ENCODE results near the gene GARIN5A. TPM values are rescaled to one million over a fixed set of nuclear protein-coding genes. Genes with fewer than 3 reads are reported as not detected.

GARIN5A gene
- total and polyA plus RNA-seq, 9 of the 15 experiments (the other 6 are each of a cell fraction or from before 2014, with no cell fraction given), result 0.10 to 0.82 (median 0.23) TPM; not detected in 2

DNA sequence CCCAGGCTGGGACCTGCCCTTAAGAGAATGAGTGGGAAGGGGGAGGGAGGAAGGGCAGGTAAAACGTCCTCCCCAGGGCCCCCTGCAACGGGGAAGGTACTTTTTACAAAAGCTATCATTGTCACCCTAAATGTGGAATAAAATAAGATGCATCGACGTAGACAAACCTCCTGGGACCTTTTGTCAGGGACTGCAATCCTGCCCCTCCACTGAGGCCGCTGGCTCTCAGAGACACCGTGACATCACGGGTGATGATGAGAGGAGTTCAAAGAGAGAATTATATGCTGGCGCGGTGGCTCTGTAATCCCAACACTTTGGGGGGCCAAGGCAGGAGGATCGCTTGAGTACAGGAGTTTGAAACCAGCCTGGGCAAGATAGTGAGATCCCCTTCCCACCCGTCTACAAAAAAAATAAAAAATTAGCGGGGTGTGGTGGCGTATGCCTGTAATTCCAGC, 45.7 kb downstream of the GARIN5A start:
- no peak overlapping the region; the same call in 2 of the 3 replicates for H3K27ac ChIP-seq (ENCODE audit: extremely low read depth, low read depth, low read length)
- ATAC-seq (no peak), DNase-seq (ENCODE audit: extremely low read depth in 1 of 4, low spot score in 3 of 4) (peak in 1 of 4 experiments; percentile 19), FAIRE-seq (no peak)
- POLR2A ChIA-PET, result interaction anchor here (0.6 to 1.1 kb wide), 3 partner anchors 13 to 124 kb away, joined by 3 read pairs; no protein-coding TSS in a partner anchor
- no peaks in the 10 kb centered on the region for H3K27me3 ChIP-seq (ENCODE audit: control insufficient read depth in 2 of 2, insufficient read depth in 2 of 2, low read length in 2 of 2)
- no peaks in the 10 kb centered on the region for H3K36me3 ChIP-seq (ENCODE audit: control insufficient read depth, insufficient read depth, low read length)
- H3K9me3 ChIP-seq (replicated peaks; ENCODE audit: control insufficient read depth, insufficient read depth, low read depth, low read length), result no peaks in the 10 kb centered on the region
- H3K4me3 ChIP-seq, result 0 out of 2 replicates have a peak overlapping the region, but pooled peaks have one; percentile 53
- H3K9ac ChIP-seq (ENCODE audit: insufficient read depth in 1 of 2, low read depth in 2 of 2, low read length in 2 of 2), result peak overlapping the region; percentile 45 to 88; a peak in 3 of 4 replicates
- 59% methylated on average over 11 of the region's 13 CpGs for WGBS (ENCODE audit: insufficient coverage, low coverage, missing lambda C conversion rate)
- no peaks in the 10 kb centered on the region for H3K9me1 ChIP-seq (ENCODE audit: control insufficient read depth, insufficient read depth, low read length)
- in situ Hi-C loops (cut with MboI), result no loop called here
- peak overlapping the region; percentile 85 for H3K4me2 ChIP-seq (ENCODE audit: insufficient read depth, low read length)
- H2AFZ ChIP-seq (ENCODE audit: low read depth, low read length), result peak overlapping the region; percentile 93
- TF ChIP-seq POLR2AphosphoS2 (IDR thresholded peaks at IDR 0.05; ENCODE audit: low read length), result no peak
- TF ChIP-seq TRIM24 (IDR thresholded peaks at IDR 0.05), result no peak
- peaks cover 12 to 52% of the 10 kb centered on the region in 2 experiments; a peak in 4 of 5 replicates for H3K4me1 ChIP-seq (replicated peaks in 1 of 2; ENCODE audit: control insufficient read depth in 2 of 2, insufficient read depth in 2 of 2, low read length in 2 of 2)
- no peaks in the 10 kb centered on the region for H4K20me1 ChIP-seq (replicated peaks; ENCODE audit: control insufficient read depth, insufficient read depth, low read length)
- intact Hi-C loops (cut with micrococcal nuclease), result no loop called here
- no TSS peak for BruUV-seq (replicated peaks)
- H3K79me2 ChIP-seq (ENCODE audit: control insufficient read depth, insufficient read depth, low read length), result no peaks in the 10 kb centered on the region
- CTCF ChIA-PET (ENCODE audit: low intra/inter-chr PET ratio), result no interaction called here

DNA sequence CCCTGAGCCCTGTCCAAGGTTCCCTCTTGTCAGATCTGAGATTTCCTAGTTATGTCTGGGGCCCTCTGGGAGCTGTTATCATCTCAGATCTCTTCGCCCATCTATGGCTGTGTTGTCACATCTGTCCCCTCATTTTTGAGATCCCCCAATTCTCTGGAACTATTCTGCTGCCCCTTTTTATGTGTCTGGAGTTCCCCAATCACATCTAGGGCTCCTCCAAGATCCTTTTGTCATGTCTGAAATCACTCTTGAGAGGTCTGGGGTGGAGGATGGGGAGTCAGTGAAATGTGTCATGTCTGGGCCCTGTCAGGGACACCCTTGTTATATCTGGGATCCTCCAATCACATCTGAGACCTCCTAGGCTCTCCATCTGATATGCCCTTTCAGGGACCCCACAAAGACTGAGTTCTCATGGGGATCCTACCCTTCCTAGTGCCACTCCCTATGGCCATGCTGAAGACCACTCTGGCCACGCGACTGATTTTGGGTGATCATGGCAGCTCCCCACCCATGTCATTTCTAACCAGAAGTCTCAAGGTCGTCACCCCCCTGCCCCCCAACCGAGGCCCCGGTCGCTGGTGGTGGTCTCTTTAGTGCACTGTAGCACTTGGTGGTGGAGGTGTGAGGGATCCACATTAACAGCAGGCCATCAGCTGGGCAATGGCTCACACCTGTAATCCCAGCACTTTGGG, 47.7 kb downstream of the GARIN5A start:
- in situ Hi-C loops (cut with MboI), result no loop called here
- Histone ChIP-seq H3K4me3 (no peak overlapping the region), H4K20me1 (replicated peaks; ENCODE audit: control insufficient read depth, insufficient read depth, low read length) (no peaks in the 10 kb centered on the region), H3K36me3 (ENCODE audit: control insufficient read depth, insufficient read depth, low read length) (no peaks in the 10 kb centered on the region), H3K27ac (ENCODE audit: extremely low read depth, low read depth, low read length) (no peak overlapping the region), H3K27me3 (ENCODE audit: control insufficient read depth in 2 of 2, insufficient read depth in 2 of 2, low read length in 2 of 2) (no peaks in the 10 kb centered on the region), H2AFZ (ENCODE audit: low read depth, low read length) (no peak overlapping the region), H3K9me1 (ENCODE audit: control insufficient read depth, insufficient read depth, low read length) (no peaks in the 10 kb centered on the region), H3K9ac (ENCODE audit: insufficient read depth in 1 of 2, low read depth in 2 of 2, low read length in 2 of 2) (no peak overlapping the region; a peak in 1 of 4 replicates), H3K79me2 (ENCODE audit: control insufficient read depth, insufficient read depth, low read length) (no peaks in the 10 kb centered on the region), H3K4me1 (replicated peaks in 1 of 2; ENCODE audit: control insufficient read depth in 2 of 2, insufficient read depth in 2 of 2, low read length in 2 of 2) (peaks cover 10 to 36% of the 10 kb centered on the region in 2 experiments; a peak in 4 of 5 replicates), H3K9me3 (replicated peaks; ENCODE audit: control insufficient read depth, insufficient read depth, low read depth, low read length) (no peaks in the 10 kb centered on the region), H3K4me2 (ENCODE audit: insufficient read depth, low read length) (no peak overlapping the region)
- FAIRE-seq (no peak), DNase-seq (ENCODE audit: extremely low read depth in 1 of 4, low spot score in 3 of 4) (no peak), ATAC-seq (no peak)
- POLR2A ChIA-PET, result interaction anchor here (1.0 kb wide), 1 partner anchor 22 kb away, joined by 5 read pairs; no protein-coding TSS in a partner anchor
- BruUV-seq (replicated peaks), result no TSS peak
- CTCF ChIA-PET (ENCODE audit: low intra/inter-chr PET ratio), result no interaction called here
- intact Hi-C loops (cut with micrococcal nuclease), result no loop called here
- 36% methylated on average over 7 of the region's 7 CpGs for WGBS (ENCODE audit: insufficient coverage, low coverage, missing lambda C conversion rate)
- TF ChIP-seq ZBTB1 (CRISPR knock-in tag; IDR thresholded peaks at IDR 0.05; ENCODE audit: borderline replicate concordance, low read depth) (no peak), LCOR (CRISPR knock-in tag; IDR thresholded peaks at IDR 0.05) (no peak)
- TF ChIP-seq, protein P1, sequence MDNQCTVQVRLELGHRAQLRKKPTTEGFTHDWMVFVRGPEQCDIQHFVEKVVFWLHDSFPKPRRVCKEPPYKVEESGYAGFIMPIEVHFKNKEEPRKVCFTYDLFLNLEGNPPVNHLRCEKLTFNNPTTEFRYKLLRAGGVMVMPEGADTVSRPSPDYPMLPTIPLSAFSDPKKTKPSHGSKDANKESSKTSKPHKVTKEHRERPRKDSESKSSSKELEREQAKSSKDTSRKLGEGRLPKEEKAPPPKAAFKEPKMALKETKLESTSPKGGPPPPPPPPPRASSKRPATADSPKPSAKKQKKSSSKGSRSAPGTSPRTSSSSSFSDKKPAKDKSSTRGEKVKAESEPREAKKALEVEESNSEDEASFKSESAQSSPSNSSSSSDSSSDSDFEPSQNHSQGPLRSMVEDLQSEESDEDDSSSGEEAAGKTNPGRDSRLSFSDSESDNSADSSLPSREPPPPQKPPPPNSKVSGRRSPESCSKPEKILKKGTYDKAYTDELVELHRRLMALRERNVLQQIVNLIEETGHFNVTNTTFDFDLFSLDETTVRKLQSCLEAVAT (IDR thresholded peaks at IDR 0.05), result peak in 1 of 2 experiments; percentile 48; a peak in 1 of 4 replicates
